ENCODE measurements around the gene TBC1D9B. TPM values are rescaled to one million over a fixed set of nuclear protein-coding genes. Genes with fewer than 3 reads are reported as not detected.

The TBC1D9B gene
- 51.7 to 70.2 TPM (median 63.9 TPM) in 5 replicates for total RNA-seq (2022; extraction: Qiagen RNA extraction)

GRCh38 chr5:179907556-179908324, at the start of gene TBC1D9B:
TSS of gene TBC1D9B (minus strand) at chr5:179907897. CDS start at chr5:179907821, 76 bp downstream.

DNA sequence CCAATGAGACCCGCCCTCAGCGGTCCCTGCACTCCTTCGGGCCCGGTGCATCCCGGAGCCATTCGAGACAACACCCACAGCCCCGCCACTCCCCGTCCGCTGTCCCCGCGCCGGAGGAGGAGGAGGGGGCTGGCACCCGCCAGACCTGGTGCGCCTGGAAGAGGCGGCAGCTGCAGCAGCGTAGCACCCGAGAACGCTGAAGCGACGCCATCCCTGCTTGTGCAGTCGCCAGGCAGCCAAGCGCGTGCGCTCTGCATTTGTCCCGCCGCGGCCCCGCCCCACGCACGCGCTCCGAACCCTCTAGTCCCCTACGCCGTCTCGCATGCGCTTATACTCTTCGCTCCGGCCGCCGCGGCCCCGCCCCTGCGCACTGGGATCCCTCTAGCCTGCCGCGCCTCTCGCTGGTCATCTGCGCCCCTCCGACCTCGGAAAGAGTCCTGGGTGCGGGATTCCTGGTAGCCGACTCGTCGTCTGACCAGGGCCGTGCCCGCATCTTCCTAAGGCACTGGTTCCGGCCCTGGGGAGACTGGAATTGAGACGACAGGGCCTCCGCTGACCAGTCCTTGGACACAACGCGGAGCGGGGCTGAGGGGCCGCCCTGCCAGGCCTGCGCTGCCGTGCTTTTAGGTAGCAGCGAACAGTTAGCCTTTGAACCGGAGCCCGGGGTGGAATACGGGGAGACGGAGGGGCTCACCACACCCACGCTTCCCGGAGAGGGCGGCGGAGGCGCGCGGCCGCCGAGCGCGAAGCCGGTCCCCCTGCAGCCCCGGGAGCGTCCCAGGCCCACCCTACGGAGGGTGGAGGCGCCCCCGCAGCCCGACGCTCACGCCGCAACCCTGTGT, 48.9 kb downstream of the TBC1D9B start, which contains the start of gene MRNIP:
Gene MRNIP (minus strand): TSS at position 232 of the 842 bp plus-strand sequence. CDS start 21 bp downstream, at position 211.

DNA sequence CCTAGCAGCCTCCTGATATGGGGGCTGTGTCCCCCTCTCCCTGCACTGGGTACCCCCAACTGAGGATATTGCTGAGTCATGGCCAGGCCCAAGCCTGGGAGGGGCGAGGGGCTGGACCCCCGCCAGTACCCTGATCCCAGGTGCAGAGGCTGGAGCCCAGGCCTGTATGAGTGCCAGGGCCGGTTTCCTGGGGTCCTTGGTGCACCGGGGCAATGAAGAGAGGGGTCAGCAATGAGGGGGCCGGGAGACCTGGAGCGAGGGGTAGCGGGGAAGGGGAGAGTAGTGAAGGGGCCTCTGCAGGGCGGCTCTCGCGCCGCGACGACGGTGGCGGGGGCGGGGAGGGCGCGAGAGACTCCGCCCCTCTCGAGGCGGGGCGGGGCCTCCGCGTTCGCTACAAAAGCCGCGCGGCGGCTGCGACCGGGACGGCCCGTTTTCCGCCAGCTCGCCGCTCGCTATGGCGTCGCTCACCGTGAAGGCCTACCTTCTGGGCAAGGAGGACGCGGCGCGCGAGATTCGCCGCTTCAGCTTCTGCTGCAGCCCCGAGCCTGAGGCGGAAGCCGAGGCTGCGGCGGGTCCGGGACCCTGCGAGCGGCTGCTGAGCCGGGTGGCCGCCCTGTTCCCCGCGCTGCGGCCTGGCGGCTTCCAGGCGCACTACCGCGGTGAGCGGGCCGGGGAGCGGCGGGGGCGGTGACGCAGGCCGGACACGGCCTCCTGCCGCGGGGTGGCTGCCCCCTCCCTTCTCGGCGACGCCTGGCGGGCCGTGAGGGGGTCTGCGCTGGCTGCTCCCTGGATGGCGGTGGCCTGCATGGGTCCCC, 87.0 kb downstream of the TBC1D9B start, which contains the start of gene SQSTM1:
Gene SQSTM1 (plus strand): TSS at position 423 of the 815 bp plus-strand sequence. CDS start 32 bp downstream, at position 455.

Other genes with a start within 250 kb of the TBC1D9B start
- not detected in 5 replicates for gene CBY3, start 226.9 kb downstream of the TBC1D9B start, total RNA-seq (2022; extraction: Qiagen RNA extraction)
- gene CANX, start 208.9 kb downstream of the TBC1D9B start, total RNA-seq (2022; extraction: Qiagen RNA extraction), result 313 to 390 TPM (median 351 TPM) in 5 replicates
- 14.5 to 20.9 TPM (median 18.6 TPM) in 5 replicates for gene MAML1, start 175.1 kb downstream of the TBC1D9B start, total RNA-seq (2022; extraction: Qiagen RNA extraction)
- gene LTC4S, start 113.9 kb downstream of the TBC1D9B start, total RNA-seq (2022; extraction: Qiagen RNA extraction), result 0.58 TPM in 2 of 5 replicates, not detected in the others
- 195 to 232 TPM (median 214 TPM) in 5 replicates for gene MGAT4B, start 101.0 kb downstream of the TBC1D9B start, total RNA-seq (2022; extraction: Qiagen RNA extraction)
- gene SQSTM1, start 87.0 kb downstream of the TBC1D9B start, total RNA-seq (2022; extraction: Qiagen RNA extraction), result 865 to 1,353 TPM (median 893 TPM) in 5 replicates
- 15.2 to 24.7 TPM (median 18.7 TPM) in 5 replicates for gene MRNIP, start 49.1 kb downstream of the TBC1D9B start, total RNA-seq (2022; extraction: Qiagen RNA extraction)
- gene RNF130, start 163.9 kb upstream of the TBC1D9B start, total RNA-seq (2022; extraction: Qiagen RNA extraction), result 38.2 to 48.3 TPM (median 43.0 TPM) in 5 replicates